GM18870 (cell line): ENCODE data around the gene GAK.

Source experiments
- ATAC-seq: cut with Tn5 transposase; IDR thresholded peaks from one replicate; pipeline ENCODE4 v1.9.1; 2021; ENCODE audit warnings: moderate library complexity; ENCODE audit not compliant: unreplicated experiment

The GAK gene

DNA sequence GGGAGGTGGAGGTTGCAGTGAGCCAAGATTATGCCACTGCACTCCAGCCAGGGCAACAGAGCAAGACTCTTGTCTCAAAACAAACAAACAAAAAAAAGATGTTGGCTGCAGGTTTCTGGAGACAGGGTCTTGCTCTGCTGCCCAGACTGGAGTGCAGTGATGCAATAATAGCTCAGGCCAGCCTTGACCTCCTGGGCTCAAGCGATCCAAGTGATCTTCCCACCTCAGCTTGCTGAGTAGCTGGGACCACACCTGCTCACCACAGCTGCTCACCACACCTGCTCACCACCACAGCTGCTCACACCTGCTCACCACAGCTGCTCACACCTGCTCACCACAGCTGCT lies 76.3 kb downstream of the GAK start:
- no peak for ATAC-seq

DNA sequence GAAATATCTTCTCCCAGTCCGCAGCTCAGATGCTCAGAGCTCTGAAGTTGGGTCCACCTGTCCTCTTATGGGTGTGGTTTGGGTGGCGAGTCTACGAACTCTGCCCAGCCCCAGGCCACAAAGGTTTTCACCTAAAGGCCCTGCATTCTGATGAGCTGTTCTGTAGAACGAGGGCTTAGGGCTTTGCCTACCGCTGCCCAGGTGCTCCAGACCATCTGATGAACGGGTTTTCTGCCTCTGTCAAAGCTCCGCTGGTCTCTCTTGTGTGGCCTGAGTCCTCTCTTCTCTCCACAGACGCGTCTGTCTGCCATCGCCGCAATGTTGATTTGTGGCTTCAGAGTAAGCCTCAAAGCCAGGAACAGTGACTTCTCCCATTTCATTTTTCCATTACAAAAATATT lies 77.8 kb downstream of the GAK start:
- ATAC-seq = no peak

DNA sequence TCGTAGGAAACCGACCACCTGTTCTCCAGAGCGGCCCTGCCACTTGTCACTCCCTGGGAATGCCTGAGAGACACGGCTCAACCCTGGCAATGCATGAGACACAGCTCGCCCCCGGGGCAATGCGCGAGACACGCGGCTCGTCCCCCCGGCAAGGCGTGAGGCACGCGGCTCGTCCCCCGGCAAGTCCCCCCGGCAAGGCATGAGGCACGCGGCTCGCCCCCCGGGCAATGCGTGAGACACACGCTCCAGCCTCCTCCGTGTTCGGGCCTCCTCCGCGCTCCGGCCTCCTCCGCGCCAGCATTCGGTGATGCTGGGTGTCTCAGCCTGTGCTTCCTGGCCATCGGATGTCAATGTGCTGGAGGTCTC lies 78.7 kb downstream of the GAK start:
- no peak for ATAC-seq

DNA sequence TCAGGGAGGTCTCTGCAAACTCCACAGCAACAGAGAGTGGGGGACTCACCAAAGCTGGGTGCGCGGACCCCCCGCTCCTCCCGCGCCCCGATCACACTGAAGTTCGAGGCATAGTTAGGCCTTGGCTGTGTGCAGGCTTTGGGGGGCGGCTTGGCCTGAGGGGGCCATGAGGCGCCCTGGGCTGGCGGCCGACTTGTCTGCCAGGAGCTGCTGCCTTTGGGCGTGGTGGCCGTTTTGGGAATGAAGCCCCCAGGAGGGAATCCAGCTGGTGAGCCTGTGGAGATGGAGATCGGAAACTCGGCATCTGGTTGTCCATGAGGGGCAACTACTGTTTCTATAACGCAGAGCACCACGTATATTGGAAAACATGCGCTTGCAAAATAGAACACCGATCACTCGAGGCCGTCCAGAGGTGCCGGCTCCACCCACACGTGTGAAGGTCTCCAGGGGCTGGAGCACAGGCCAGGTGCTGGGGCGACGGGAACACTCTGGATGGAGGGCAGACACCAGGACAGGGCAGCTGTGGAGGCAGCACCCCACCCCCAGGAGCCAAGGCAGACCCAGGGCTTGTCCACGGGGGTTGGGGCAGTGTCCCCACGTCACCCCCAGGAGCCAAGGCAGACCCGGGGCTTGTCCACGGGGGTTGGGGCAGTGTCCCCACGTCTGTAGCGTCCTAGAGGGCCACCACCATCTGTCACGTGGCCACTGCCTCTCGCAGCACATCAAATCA lies 80.2 kb downstream of the GAK start:
- no peak for ATAC-seq

DNA sequence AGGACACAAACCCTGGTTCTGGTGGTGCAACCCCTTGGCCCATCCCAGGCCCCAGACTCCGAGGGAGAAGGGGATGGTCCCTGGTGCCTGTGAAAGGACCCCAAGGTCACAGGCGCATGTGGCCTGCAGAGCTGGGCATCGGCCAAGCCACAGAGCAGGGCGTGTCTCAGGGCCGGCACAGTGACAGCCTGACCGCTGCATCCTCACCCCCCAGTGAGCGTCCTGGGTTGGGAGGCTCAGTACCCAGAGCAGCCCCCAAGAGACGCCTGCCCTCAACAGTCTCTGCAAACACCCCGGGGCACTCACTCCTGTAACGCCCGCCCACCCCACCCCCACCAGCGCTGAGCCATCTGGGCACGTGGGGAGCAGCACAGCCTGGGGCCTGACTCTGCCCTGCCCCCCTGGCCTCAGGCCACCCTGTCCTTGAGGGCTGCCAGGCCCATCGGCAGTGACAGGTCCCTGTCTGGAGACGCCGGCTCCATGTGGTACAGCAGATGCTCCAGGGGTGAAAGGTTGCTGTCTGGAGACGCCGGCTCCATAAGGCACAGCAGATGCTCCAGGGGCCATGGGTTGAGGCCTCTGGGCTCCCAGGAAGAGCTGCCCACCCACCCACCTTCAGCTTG lies 81.7 kb downstream of the GAK start:
- ATAC-seq = no peak

DNA sequence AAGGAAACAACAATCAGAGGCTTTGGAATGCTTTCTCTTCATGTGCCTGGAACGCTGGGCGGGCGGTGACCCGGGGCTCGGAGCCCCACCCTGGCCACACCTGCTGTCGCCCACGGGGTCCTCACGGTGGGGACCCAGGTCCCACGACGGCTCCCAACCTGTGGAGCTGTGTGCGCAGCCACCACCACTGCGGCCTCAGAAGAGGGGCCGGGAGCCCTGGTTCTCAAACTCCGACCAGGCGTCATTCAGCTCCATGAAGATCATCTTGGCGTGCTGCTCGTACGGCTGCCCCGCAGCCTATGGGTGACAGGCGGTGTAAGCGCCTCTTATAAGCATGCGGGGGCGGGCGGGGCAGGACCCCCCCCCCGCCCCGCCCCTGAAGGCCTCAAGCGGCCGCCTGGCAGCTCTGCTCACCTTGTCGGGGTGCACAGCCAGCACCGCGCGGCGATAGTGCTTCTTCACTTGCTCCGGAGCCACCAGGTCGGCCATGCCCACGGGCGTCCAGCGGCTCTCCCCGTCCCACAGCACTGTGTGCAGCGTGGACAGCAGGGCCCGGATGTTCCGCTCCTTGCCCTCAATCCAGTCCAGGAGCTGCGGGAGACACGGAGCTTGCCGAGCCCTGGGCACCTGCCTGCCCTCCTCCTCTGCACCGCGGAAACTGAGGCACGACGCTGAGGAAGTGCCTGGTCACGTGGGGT lies 82.5 kb downstream of the GAK start:
- ATAC-seq = no peak

DNA sequence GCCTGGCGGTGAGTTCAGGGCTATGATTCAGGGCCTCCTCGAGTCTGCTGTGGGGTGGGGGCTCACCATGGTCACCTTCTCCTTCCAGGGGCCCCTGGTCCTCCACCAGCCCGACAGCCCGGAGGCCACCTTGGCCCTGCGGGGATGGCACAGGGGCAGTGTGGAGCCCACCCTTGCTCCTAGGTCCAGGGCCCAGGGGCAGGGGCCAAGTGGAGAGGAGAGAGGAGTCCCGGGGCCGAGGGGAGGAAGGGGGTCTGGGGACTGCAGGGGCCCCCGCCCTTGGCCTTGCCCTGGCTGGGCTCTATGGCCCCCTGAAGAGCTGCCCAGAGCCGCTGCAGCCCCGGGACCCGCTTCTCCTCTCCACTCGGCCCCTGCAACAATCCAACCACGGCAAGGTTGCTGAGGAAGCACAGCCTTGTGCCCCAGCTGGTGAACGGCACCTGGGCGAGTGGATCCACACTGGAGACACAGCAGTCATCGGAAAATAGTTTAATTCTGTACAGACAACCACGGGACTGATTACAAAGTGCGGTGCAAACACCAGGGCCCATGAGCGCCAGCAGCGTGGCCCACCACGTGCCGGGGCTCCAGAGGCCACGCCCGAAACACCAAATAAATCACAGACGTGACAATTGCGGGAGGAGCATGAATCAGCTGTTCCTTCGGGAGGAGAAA lies 83.2 kb downstream of the GAK start:
- no peak for ATAC-seq

DNA sequence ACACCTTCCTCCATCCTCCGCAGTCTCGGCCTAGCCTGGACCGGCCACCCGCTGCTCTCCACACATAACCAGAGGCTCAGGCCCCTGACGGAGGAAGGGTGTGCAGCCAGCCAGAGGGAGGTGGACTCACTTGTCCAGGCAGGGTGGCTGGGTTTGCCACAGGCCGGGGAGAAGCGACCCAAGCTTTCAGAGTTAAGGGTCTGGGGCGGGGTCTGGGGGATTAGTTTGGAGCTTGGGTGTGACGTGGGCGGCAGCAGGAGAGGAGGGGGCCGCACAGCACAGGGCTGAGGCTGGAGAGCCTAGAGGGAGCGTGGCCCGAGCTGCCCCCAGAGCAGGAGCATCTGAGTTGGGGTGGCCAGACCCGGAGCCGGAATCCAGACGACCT lies 83.8 kb downstream of the GAK start:
- no peak for ATAC-seq

DNA sequence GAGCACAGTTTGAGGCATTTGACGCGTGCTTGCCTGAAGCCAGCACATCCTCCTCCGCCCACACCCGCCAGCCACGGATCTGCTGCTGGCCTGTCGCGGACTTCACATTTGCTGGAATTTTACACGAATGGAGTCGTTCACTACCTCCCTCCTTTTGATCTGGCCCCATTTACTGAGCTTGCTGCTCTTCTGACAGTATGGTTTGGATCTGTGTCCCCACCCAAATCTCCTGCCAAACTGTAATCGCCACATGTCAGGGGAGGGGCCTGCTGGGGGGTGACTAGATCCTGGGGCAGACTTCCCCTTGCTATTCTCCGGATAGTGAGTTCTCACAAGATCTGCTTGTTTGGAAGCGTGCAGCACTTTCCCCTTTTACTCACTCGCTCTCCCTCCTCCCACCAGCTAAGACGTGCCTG lies 86.3 kb downstream of the GAK start:
- no peak for ATAC-seq

DNA sequence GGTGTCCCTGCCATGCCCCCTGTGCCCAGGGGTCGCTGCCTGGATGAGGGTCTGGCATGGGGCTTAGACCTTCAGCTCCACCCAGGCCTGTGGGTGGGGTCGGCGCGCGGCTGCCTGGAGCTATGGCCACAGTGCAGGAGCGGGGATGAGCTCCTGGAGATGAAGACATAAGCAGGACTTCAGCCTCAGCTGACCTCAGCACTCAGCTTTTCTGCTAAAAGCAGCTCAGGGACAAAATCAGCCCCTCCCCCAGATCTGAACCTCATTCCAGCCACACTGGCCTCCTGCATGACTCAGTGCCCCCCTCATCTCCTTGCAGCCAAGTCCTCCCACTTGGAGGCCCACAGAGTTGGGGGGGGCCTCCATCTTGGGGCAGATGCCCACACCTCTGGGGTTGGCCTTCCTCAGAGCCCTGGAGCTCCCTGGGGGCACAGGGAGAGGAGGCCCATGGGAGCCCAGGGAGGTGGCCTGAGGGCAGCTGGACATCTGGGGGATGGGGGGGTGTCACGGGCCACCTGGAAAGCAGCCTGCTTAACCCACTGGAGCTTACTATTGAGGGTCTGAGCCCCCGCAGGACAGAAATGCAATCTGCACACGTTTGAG lies 86.8 kb downstream of the GAK start:
- no peak for ATAC-seq

DNA sequence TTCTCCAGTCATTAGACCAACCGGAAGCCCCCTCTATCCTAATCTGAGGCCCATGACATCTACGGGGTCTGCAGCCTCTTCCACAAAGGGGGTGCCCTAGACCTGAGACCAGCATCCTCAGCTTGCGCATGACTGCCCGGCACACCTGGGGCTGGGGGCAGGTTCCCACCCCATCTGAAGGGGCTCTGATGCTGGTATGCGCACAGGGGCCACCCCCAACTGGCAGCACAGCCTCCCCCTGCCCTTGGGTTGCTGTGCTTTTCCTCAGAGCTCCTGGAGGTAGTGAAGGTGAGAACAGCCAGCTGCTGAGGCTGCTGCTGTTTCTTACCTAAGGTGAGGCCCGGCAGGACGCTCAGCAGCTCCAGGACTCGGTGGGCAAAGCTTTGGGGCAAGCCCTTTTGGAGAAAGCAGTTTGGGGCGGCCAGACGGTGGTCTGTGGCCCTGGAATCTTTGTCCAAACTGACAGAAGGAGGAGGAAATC lies 87.3 kb downstream of the GAK start:
- no peak for ATAC-seq

DNA sequence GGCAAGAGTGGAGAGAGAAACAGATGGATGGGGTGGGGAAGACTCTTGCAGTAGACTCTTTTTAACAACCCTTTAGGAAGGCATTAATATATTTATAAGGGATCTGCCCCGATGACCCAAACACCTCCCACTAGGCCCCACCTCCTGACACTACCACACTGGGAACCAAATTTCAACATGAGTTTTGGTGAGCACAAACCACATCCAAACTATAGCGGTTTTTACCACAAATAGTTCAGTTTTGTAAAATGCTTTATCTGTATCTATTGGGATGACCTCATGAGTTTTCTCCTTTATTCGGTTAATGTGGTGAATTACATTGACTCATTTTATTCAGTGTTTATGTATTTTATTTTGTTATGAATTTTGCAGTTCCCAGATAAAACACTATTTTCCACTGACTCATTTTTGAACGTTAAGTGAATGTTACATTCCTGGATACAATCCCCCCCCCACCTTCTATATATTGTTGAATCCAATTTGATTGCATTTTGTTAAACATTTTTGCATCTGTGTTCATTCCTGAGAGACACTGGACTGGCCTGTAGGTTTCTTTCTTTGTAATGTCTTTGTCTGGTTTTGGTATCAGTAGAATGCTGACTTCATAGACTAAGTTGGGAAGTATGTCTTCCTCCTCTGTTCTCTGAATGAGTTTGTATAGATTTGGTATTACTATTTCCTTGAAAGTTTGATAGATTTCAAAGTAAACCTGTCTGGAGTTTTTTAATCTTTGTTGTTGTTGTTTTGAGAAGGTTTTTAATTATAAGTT lies 92.3 kb downstream of the GAK start:
- ATAC-seq = no peak

DNA sequence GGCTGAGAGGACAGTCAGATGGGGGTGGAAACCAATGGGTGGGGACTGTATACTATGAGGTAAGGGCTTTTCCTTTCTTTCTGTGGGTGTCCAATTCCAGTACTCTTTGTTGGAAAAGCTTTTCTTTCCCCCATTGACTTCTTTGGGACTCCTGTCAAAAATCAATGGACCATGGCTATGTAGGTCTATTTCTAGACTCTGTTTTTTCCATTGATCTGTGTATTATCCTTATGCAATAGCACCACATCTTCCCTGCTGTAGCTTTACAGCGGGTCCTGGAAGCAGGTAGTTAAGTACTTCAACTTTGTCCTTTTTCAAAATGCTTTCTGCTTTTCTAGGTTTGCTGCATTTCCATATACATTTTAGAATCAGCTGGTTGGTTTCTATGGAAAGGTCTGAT lies 94.3 kb downstream of the GAK start:
- no peak for ATAC-seq

DNA sequence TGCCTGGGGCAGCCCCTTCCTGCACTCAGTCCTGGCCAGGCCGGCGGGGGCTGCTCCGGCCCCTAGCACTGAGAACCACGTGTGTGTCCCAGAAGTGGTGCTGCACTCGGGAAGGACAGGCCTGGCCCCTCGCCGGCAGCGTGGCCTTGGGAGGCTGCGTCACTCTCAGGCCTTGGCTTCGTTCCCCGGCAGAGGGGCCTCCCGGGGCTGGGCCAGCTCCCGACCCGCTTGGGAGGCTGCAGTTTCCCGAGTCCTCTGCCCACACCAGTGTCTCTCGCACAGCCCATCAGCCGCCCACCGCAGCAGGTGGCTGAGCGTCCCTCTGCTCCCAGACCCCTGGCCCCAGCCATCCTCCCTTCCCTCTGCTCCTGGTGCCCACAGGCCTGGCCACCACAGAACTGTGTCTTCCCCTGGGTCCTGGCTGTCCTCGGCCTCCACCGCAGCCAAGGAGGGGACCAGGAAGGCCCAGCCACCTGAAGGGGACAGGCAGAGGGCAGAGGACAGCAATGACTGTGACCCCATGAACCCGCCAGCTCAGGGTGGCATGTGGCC lies 95.3 kb downstream of the GAK start:
- no peak for ATAC-seq

DNA sequence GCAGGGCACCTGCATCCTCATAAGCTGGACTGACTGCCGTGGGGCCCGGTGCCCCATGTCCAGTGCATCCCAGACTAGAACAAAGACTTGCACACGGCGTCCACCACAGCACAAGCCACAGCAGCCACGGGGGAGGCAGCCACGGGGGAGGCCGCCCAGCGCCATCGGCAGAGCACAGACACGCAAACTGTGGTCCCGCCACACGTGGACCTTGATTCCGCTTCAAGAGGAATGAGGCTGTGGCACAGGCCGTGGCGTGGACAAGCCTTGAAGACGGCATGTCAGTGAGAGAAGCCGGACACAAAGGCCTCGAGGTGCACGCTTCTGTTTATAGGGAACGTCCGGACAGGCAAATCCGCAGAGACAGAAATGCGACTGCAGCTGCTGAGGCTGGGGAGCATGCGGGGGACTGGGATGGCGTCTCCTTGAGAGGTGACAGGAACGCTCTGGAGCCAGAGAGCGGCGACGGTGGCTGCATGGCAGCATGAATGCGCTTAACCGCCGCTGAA lies 96.1 kb downstream of the GAK start:
- no peak for ATAC-seq

DNA sequence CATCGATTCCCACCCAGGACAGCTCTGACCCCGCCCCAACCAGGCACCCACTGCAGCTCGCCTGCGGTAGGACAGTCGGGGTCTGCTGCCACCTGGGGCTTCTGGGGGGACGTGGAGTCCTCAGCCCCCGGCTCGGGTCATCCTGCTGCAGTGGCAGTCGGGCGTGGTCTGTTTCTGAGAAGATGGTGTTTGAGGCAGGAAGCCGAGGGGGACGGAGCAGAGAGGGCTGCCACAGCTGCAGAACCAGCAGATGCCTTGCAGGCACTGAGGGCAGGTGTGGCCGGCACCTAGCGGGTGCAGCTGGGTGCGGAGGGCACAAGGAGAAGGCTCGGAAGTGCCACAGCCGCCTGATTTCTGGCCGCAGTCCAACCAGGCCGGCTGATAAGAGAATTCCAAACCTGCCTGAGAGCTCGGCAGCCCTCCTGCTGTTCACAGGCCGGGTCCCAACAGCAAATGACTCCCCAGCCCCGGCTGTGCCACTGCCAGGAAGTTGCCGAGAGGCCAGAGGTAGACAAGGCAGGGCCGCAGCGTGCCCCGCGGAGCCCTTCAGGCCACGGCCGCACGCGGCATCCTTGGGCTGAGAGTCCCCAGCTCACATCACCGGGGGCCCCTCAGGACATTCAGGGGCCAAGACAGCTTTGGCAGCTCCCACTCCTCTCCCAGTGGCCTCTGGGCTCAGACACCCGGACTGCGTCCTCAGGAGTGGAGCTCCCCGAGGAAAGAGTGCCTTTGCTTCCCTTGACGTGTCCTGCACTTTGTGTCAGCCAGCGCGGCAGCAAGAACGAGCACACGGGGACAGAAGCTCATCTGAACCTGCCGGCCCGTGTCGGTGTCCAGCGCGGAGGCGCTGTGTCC lies 96.7 kb downstream of the GAK start:
- ATAC-seq = no peak

DNA sequence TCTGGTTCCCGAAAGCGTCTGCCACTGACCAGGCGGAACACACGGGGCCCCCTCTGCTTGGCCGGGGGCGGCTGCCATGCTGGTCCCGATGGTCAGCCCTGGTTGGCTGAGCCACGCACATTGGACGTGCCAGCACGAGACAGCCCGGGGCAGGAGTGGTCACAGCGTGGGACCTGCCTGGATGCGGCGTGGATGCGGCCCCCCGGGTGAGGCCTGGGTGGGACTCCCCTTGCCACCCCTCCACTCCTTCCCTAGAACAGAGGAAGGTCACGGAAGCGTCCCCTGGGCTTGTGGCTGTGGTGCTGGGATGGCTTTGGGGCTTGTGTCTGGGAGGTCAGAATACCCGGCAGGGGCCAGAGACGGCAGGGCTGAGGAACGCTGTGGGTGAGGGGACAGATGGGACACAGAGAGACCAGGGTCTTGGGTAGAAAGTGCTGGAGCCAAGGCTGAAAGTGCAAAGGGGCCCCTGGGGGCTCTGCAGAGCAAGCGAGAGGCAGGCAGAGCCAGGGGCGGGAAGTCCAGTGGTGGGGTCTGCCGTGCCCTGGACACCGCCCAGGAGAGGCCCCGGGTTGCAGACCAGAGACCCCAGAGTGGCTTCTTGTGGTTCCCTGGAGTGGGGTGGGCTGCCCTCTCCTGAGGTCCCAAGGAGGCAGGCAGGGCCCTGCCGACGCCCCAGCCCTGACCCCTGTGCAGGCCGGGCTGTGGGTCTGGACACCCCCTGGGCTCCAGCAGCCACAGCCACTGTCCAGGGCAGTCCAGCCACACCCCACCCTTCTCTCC lies 97.6 kb downstream of the GAK start:
- ATAC-seq = no peak

DNA sequence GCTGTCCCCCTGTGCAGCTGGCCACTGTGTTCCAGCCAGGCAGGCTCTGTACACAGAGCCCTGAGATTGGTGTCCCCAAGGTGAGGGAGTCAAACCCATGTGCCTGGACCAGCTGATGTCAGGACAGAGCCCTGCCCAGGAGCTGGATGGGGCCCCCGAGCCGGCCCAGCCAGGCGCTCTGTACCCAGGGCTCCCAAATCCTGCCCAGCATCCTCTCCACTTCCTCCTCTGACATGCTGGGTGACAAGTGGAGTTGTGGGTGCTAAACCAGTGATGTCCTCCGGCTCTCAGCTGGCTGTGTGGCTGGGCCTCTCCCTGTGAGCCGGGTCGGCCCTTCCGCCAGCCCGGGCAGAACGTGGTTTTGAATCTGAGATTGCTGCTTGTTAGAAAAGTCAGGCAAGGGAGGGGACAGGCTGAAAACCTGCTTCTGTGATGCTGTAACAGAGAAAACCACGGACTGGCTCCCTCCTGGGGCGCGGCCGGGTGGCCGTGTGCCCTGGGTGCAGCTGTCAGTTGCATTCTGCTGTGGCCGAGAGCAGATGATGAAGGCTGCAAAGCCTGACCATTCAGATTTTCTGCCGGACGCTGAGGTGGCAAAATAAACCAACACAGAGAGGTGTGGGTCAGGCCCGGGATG lies 98.3 kb downstream of the GAK start:
- ATAC-seq = no peak
